ENCODE results near the gene TBC1D4. TPM values are rescaled to one million over a fixed set of nuclear protein-coding genes. Genes with fewer than 3 reads are reported as not detected.

Gene TBC1D4
- total and polyA plus RNA-seq, 10 donors, result 10.1 to 67.0 (median 21.6) TPM

DNA sequence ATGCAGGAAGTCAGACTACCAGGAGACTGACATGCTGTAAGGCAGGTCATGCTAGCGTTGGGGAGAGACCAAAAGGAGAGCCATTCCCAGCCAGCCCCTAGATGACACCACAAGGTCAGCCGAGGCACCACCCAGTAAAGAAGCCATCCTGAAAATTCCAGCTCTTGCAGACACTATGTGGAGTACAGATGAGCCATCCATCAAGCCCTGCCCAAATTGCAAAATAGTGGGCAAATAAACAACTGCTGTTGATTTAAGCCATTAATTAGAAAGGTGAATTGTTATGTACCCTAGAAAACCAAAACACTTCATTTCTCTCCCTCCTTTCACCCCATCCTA lies 82.1 kb downstream of the TBC1D4 start:
- Histone ChIP-seq H3K9me3 (peaks cover 0 to 13% (median 5%) of the 10 kb centered on the region in 8 donors), H3K27ac (no peak overlapping the region), H3K36me3 (no peaks in the 10 kb centered on the region), H3K27me3 (replicated peaks in 1 of 7) (no peaks in the 10 kb centered on the region), H3K4me1 (no peaks in the 10 kb centered on the region), H3K4me3 (no peak overlapping the region)
- no peak for DNase-seq
- intact Hi-C loops (cut with DNase I; ENCODE audit: low total_unique reads), result no loop called here
- TF ChIP-seq CTCF (IDR thresholded peaks at IDR 0.05 in 8 of 11, conservative IDR thresholded peaks at IDR 0.05 in 3 of 11), result no peak
- no peak for TF ChIP-seq POLR2AphosphoS5 (IDR thresholded peaks at IDR 0.05)
- no peak for TF ChIP-seq POLR2A (IDR thresholded peaks at IDR 0.05)
- WGBS, 5 donors, result 88 to 94% (median 91%) methylated on average over 2 of the region's 2 CpGs

DNA sequence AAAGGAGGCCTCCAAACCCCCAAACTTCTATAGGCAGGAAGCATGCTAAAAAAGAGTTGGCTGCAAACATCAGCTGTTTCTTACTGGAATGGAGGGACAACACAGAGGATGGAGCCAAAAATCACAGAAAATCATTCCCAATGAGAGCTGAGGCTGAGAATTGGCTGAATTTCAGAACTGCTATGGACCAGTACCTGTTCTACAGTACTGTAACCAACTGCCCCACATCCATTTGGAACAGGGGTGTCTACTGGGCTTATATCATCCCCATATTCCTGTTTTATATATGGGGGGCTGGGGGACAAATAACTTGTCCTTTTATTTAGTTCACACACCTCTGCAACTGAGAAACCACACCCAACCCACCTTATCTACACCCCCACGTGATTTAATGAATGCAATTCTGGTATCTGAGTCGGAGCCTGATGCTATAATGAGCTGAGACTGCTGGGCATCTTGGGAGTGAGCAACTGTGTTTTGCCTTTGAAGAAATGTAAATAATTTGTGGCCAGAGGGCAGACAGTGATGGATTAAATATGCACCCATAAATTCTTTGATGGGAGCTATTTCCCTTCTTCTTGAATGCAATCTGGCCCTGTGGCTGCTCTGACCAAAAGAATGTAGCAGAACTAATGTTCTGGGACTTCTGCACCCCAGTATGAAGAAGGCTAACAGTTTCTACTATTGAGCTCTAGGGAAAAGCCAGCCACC lies 82.6 kb downstream of the TBC1D4 start:
- H3K27me3 ChIP-seq (replicated peaks in 1 of 7), result no peaks in the 10 kb centered on the region
- no peaks in the 10 kb centered on the region for H3K36me3 ChIP-seq
- no peak for DNase-seq
- TF ChIP-seq POLR2AphosphoS5 (IDR thresholded peaks at IDR 0.05) (no peak), CTCF (IDR thresholded peaks at IDR 0.05 in 8 of 11, conservative IDR thresholded peaks at IDR 0.05 in 3 of 11) (no peak), POLR2A (IDR thresholded peaks at IDR 0.05) (no peak)
- 85 to 96% (median 95%) methylated on average over 2 of the region's 2 CpGs for WGBS, 5 donors
- H3K4me1 ChIP-seq, result no peaks in the 10 kb centered on the region
- H3K9me3 ChIP-seq, result peaks cover 0 to 13% (median 5%) of the 10 kb centered on the region in 8 donors
- no peak overlapping the region for H3K4me3 ChIP-seq
- no peak overlapping the region for H3K27ac ChIP-seq
- intact Hi-C loops (cut with DNase I; ENCODE audit: low total_unique reads), result no loop called here

- DNase-seq, result no peak
- H3K27me3 ChIP-seq (replicated peaks in 1 of 7), result no peaks in the 10 kb centered on the region
- no peak overlapping the region for H3K4me3 ChIP-seq
- H3K36me3 ChIP-seq, result no peaks in the 10 kb centered on the region
- intact Hi-C loops (cut with DNase I; ENCODE audit: low total_unique reads), result no loop called here
- 86 to 94% (median 91%) methylated on average over 6 of the region's 6 CpGs for WGBS, 5 donors
- TF ChIP-seq POLR2AphosphoS5 (IDR thresholded peaks at IDR 0.05) (no peak), CTCF (IDR thresholded peaks at IDR 0.05 in 8 of 11, conservative IDR thresholded peaks at IDR 0.05 in 3 of 11) (no peak), POLR2A (IDR thresholded peaks at IDR 0.05) (no peak)
- no peak overlapping the region for H3K27ac ChIP-seq
- no peaks in the 10 kb centered on the region for H3K4me1 ChIP-seq
- H3K9me3 ChIP-seq, result peaks cover 0 to 13% (median 5%) of the 10 kb centered on the region in 8 donors
These were observed 83.9 kb downstream of the TBC1D4 start for GRCh38 chr13:75398072-75398471.

- no peak for TF ChIP-seq CTCF (IDR thresholded peaks at IDR 0.05 in 8 of 11, conservative IDR thresholded peaks at IDR 0.05 in 3 of 11)
- no peak for TF ChIP-seq POLR2AphosphoS5 (IDR thresholded peaks at IDR 0.05)
- no peak for TF ChIP-seq POLR2A (IDR thresholded peaks at IDR 0.05)
- DNase-seq, result no peak
These were observed 86.1 kb downstream of the TBC1D4 start for GRCh38 chr13:75395901-75396300.

More at GRCh38 chr13:75395901-75396300, 86.1 kb downstream of the TBC1D4 start:
- Histone ChIP-seq H3K9me3 (peaks cover 0 to 13% (median 5%) of the 10 kb centered on the region in 8 donors), H3K27ac (no peak overlapping the region), H3K27me3 (replicated peaks in 1 of 7) (no peaks in the 10 kb centered on the region), H3K36me3 (no peaks in the 10 kb centered on the region), H3K4me1 (no peaks in the 10 kb centered on the region), H3K4me3 (no peak overlapping the region)
- WGBS, 5 donors, result 74 to 92% (median 82%) methylated on average over 4 of the region's 4 CpGs
- intact Hi-C loops (cut with DNase I; ENCODE audit: low total_unique reads), result no loop called here
